Liver (tissue), 9 donors: ENCODE data around the gene SYNGR3. TPM values are rescaled to one million over a fixed set of nuclear protein-coding genes. Genes with fewer than 3 reads are reported as not detected.

ENCODE experiments used
- DNase-seq: peaks from one replicate; pipeline ENCODE4 v3.0.0-alpha.2; 2017; ENCODE audit warnings: low spot score
- H3K27ac ChIP-seq, 2 donors: one replicate each; pipeline ENCODE4 v1.7.0; 2013; ENCODE audit warnings: inconsistent platforms in 2 of 2, low read length in 2 of 2, control low read depth in 1 of 2, low read depth in 1 of 2, mild to moderate bottlenecking in 1 of 2
- H3K27me3 ChIP-seq, 4 donors: one replicate each; pipeline versions ENCODE4 v1.6.1 to v1.7.0; 2013; ENCODE audit warnings: low read length in 3 of 4, inconsistent platforms in 1 of 4, mild to moderate bottlenecking in 1 of 4, moderate library complexity in 1 of 4; ENCODE audit not compliant: control insufficient read depth in 4 of 4, insufficient read depth in 4 of 4
- H3K36me3 ChIP-seq, 4 donors: one replicate each; pipeline versions ENCODE4 v1.6.1 to v1.7.0; 2013; ENCODE audit warnings: low read length in 3 of 4, mild to moderate bottlenecking in 3 of 4, low read depth in 1 of 4, moderate library complexity in 1 of 4; ENCODE audit not compliant: control insufficient read depth in 4 of 4, insufficient read depth in 3 of 4
- H3K4me1 ChIP-seq, 4 donors: one replicate each; pipeline versions ENCODE4 v1.6.1 to v1.7.0; 2013; ENCODE audit warnings: low read length in 3 of 4, mild to moderate bottlenecking in 3 of 4, moderate library complexity in 1 of 4; ENCODE audit not compliant: control insufficient read depth in 4 of 4, insufficient read depth in 4 of 4
- H3K4me3 ChIP-seq, 3 donors: one replicate each; pipeline versions ENCODE4 v1.6.1 to v1.7.0; 2013; ENCODE audit warnings: low read length in 3 of 3, control low read depth in 1 of 3, low read depth in 1 of 3, mild to moderate bottlenecking in 1 of 3
- H3K9ac ChIP-seq, 2 donors: one replicate each; pipeline ENCODE4 v1.7.0; 2013; ENCODE audit warnings: low read length in 2 of 2, mild to moderate bottlenecking in 2 of 2, moderate library complexity in 2 of 2, control low read depth in 1 of 2, low read depth in 1 of 2
- H3K9me3 ChIP-seq, 4 donors: one replicate each; pipeline versions ENCODE4 v1.6.1 to v1.7.0; 2013; ENCODE audit warnings: low read length in 3 of 4; ENCODE audit not compliant: control insufficient read depth in 4 of 4
- CTCF ChIP-seq: fragments of 150-350 bp; IDR thresholded peaks from 2 replicates; pipeline ENCODE4 v1.5.1; 2017; ENCODE audit warnings: improper control_type of control experiment, low read depth, low read length; ENCODE audit not compliant: missing input control
- FOXA1 ChIP-seq: IDR thresholded peaks from 2 replicates; pipeline ENCODE4 v1.6.1; 2016; ENCODE audit warnings: antibody characterized with exemption
- FOXA2 ChIP-seq: IDR thresholded peaks from 2 replicates; pipeline ENCODE4 v1.6.1; 2016; ENCODE audit warnings: antibody characterized with exemption
- GABPA ChIP-seq, 2 donors: IDR thresholded peaks in 1 of 2; conservative IDR thresholded peaks in 1 of 2; 2 replicates each; pipeline ENCODE4 v1.6.1; 2016; ENCODE audit warnings: antibody characterized with exemption in 2 of 2, mild to moderate bottlenecking in 1 of 2, moderate library complexity in 1 of 2
- HNF4A ChIP-seq, 2 donors: conservative IDR thresholded peaks; 2 replicates each; pipeline ENCODE4 v1.6.1; 2016; ENCODE audit warnings: antibody characterized with exemption in 2 of 2, mild to moderate bottlenecking in 2 of 2
- HNF4G ChIP-seq: IDR thresholded peaks from 2 replicates; pipeline ENCODE4 v1.6.1; 2016; ENCODE audit warnings: antibody characterized with exemption
- RAD21 ChIP-seq, 2 donors: IDR thresholded peaks; 2 replicates each; pipeline ENCODE4 v1.6.1; 2016; ENCODE audit warnings: antibody characterized with exemption in 2 of 2, mild to moderate bottlenecking in 2 of 2
- REST ChIP-seq: IDR thresholded peaks from 2 replicates; pipeline ENCODE4 v1.6.1; 2016; ENCODE audit warnings: antibody characterized with exemption, mild to moderate bottlenecking
- RXRA ChIP-seq, 2 donors: IDR thresholded peaks; 2 replicates each; pipeline ENCODE4 v1.6.1; 2017 to 2018; ENCODE audit warnings: antibody characterized with exemption in 2 of 2, mild to moderate bottlenecking in 1 of 2
- SP1 ChIP-seq: IDR thresholded peaks from 2 replicates; pipeline ENCODE4 v1.6.1; 2018; ENCODE audit warnings: antibody characterized with exemption, mild to moderate bottlenecking
- YY1 ChIP-seq: IDR thresholded peaks from 2 replicates; pipeline ENCODE4 v1.6.1; 2016; ENCODE audit warnings: antibody characterized with exemption, mild to moderate bottlenecking
- ZBTB33 ChIP-seq: IDR thresholded peaks from 2 replicates; pipeline ENCODE4 v1.6.1; 2016; ENCODE audit warnings: antibody characterized with exemption
- WGBS: extraction: QIAGEN DNeasy Blood & Tissue Kit; methylation state at CpG from one replicate; pipeline ENCODE4 v1.1.7; 2013; 5-methylcytosine and 5-hydroxymethylcytosine counted together
- polyA plus RNA-seq, 2 donors: library from polyadenylated mRNA; stranded (reverse) in 1 of 2; unstranded in 1 of 2; fragments of 200-250 nt in 1 of 2; fragments of >200 nt in 1 of 2; fragmentation: Nextera tagmentation in 1 of 2; extraction: Ambion mirVana in 1 of 2; gene quantifications; one replicate each; pipeline versions ENCODE4 v1.2.1 to v1.2.3, GENCODE V29; 2013 to 2015
- total RNA-seq, 2 donors: library from RNA; depleted of rRNA; stranded (reverse); fragments of >200 nt; gene quantifications; one replicate each; pipeline ENCODE4 v1.2.3, GENCODE V29; 2014
- TF ChIP-seq, protein P1 (sequence below): IDR thresholded peaks from 2 replicates; pipeline ENCODE4 v1.6.1; 2016; ENCODE audit warnings: antibody characterized with exemption
- TF ChIP-seq, protein P2 (sequence below): IDR thresholded peaks from 2 replicates; pipeline ENCODE4 v1.6.1; 2016; ENCODE audit warnings: antibody characterized with exemption
- donor health status: healthy.
- donor health status: healthy.
- donor health status: healthy.
- donor health status: healthy.
- donor health status: healthy.

SYNGR3 gene
- total and polyA plus RNA-seq, 4 donors, result 0.09 to 0.47 (median 0.17) TPM; not detected in 1

- TF ChIP-seq GABPA (IDR thresholded peaks at IDR 0.05 in 1 of 2, conservative IDR thresholded peaks at IDR 0.05 in 1 of 2), result no peak
- TF ChIP-seq, protein P1, sequence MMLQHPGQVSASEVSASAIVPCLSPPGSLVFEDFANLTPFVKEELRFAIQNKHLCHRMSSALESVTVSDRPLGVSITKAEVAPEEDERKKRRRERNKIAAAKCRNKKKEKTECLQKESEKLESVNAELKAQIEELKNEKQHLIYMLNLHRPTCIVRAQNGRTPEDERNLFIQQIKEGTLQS, result no peak
- no peak for TF ChIP-seq FOXA1
- TF ChIP-seq CTCF, result no peak
- no peak for TF ChIP-seq REST
- no peak for TF ChIP-seq SP1
- TF ChIP-seq HNF4A (conservative IDR thresholded peaks at IDR 0.05), result no peak
- no peak for TF ChIP-seq RXRA (IDR thresholded peaks at IDR 0.05)
- TF ChIP-seq ZBTB33, result no peak
- TF ChIP-seq FOXA2, result no peak
- H3K4me3 ChIP-seq, result peak overlapping the region; percentile 48 to 82 (median 69)
- peaks cover 26 to 88% (median 60%) of the 10 kb centered on the region in 4 donors for H3K4me1 ChIP-seq
- no peaks in the 10 kb centered on the region for H3K9me3 ChIP-seq
- peak overlapping the region; percentile 91 to 98 for H3K27ac ChIP-seq
- DNase-seq, result no peak
- peaks cover 0 to 2% (median 0%) of the 10 kb centered on the region in 4 donors for H3K36me3 ChIP-seq
- peak overlapping the region; percentile 48 to 81 for H3K9ac ChIP-seq
- WGBS, result 32% methylated on average over 47 of the region's 47 CpGs
- no peaks in the 10 kb centered on the region for H3K27me3 ChIP-seq
These were observed 46.6 kb downstream of the SYNGR3 start for GRCh38 chr16:2036200-2036966.

- peak overlapping the region; percentile 91 to 98 for H3K27ac ChIP-seq
- TF ChIP-seq YY1, result no peak
- TF ChIP-seq GABPA (IDR thresholded peaks at IDR 0.05 in 1 of 2, conservative IDR thresholded peaks at IDR 0.05 in 1 of 2), result no peak
- TF ChIP-seq RAD21 (IDR thresholded peaks at IDR 0.05), result no peak
- TF ChIP-seq, protein P2, sequence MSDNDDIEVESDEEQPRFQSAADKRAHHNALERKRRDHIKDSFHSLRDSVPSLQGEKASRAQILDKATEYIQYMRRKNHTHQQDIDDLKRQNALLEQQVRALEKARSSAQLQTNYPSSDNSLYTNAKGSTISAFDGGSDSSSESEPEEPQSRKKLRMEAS, result no peak
- no peak for TF ChIP-seq ZBTB33
- TF ChIP-seq HNF4G, result no peak
- H3K36me3 ChIP-seq, result peaks cover 0 to 2% (median 0%) of the 10 kb centered on the region in 4 donors
- H3K9me3 ChIP-seq, result no peaks in the 10 kb centered on the region
- no peak for DNase-seq
- peak overlapping the region; percentile 48 to 82 (median 69) for H3K4me3 ChIP-seq
- no peaks in the 10 kb centered on the region for H3K27me3 ChIP-seq
- 31% methylated on average over 15 of the region's 15 CpGs for whole genome bisulfite sequencing
- H3K9ac ChIP-seq, result peak overlapping the region; percentile 31 to 48
- peaks cover 32 to 88% (median 62%) of the 10 kb centered on the region in 4 donors for H3K4me1 ChIP-seq
These were observed 47.3 kb downstream of the SYNGR3 start for GRCh38 chr16:2037115-2037514.
